ENCODE measurements around the gene RPS6KA4.
A peak's percentile ranks its signal among the peaks of the same experiment; 100 is the strongest.

Gene RPS6KA4

GRCh38 chr11:64373598-64373974, 14.6 kb downstream of the RPS6KA4 start:
- ATAC-seq (ENCODE audit: low read depth): peak; percentile 74
- no peak overlapping the region for H3K4me3 Mint-ChIP-seq
- H3K36me3 Mint-ChIP-seq: peaks cover 14% of the 10 kb centered on the region
- no peaks in the 10 kb centered on the region for H3K9me3 Mint-ChIP-seq
- peaks cover 9% of the 10 kb centered on the region for H3K4me1 Mint-ChIP-seq
- DNase-seq (ENCODE audit: low spot score in 2 of 2): no peak
- no peaks in the 10 kb centered on the region for H3K27me3 Mint-ChIP-seq
- no peak overlapping the region for H3K27ac Mint-ChIP-seq

- no peaks in the 10 kb centered on the region for H3K27me3 Mint-ChIP-seq
- DNase-seq (ENCODE audit: low spot score in 2 of 2): no peak
- H3K27ac Mint-ChIP-seq: no peak overlapping the region
- peaks cover 9% of the 10 kb centered on the region for H3K4me1 Mint-ChIP-seq
- peaks cover 2% of the 10 kb centered on the region for H3K36me3 Mint-ChIP-seq
- no peak overlapping the region for H3K4me3 Mint-ChIP-seq
- no peaks in the 10 kb centered on the region for H3K9me3 Mint-ChIP-seq
- ATAC-seq (ENCODE audit: low read depth): no peak
Observed at GRCh38 chr11:64376071-64376470, 17.1 kb downstream of the RPS6KA4 start.

DNA sequence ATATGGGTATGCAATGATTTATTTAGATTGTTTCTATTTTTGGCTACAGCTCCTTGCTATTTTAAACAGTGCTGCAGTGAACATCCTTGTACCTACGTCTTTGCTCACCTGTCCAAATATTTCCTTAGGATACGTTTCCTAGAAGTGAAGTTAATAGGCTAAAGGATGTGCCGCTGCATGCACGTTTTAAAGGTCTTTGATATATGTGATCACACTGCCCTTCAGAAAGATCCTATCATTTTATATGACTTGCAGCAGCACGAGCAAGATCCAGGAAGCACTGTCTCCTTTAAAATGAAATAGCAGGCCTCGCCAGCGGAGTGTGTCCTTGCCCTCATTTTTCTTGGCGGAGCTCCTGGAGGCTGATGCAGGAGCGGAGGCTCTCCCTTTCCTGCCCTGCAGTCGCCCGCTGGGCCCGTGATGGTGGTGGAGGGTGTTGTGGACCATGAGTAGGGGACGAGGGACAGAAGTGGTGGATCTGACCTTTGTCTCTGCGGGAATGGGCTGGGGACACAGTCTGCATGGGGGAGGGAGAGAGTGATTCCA, 19.4 kb downstream of the RPS6KA4 start:
- Mint-ChIP-seq H3K4me3 (no peak overlapping the region), H3K36me3 (no peaks in the 10 kb centered on the region), H3K9me3 (no peaks in the 10 kb centered on the region), H3K27ac (no peak overlapping the region), H3K4me1 (peaks cover 4% of the 10 kb centered on the region), H3K27me3 (peaks cover 4% of the 10 kb centered on the region)
- ATAC-seq (ENCODE audit: low read depth): no peak
- DNase-seq (ENCODE audit: low spot score in 2 of 2): no peak

GRCh38 chr11:64379160-64379559, 20.2 kb downstream of the RPS6KA4 start:
- no peak for ATAC-seq (ENCODE audit: low read depth)
- Mint-ChIP-seq H3K27ac (no peak overlapping the region), H3K4me1 (no peaks in the 10 kb centered on the region), H3K4me3 (no peak overlapping the region), H3K27me3 (peaks cover 4% of the 10 kb centered on the region), H3K36me3 (no peaks in the 10 kb centered on the region), H3K9me3 (no peaks in the 10 kb centered on the region)
- DNase-seq (ENCODE audit: low spot score in 2 of 2): no peak

- H3K4me1 Mint-ChIP-seq: no peaks in the 10 kb centered on the region
- H3K27ac Mint-ChIP-seq: no peak overlapping the region
- no peaks in the 10 kb centered on the region for H3K36me3 Mint-ChIP-seq
- ATAC-seq (ENCODE audit: low read depth): no peak
- H3K27me3 Mint-ChIP-seq: peaks cover 4% of the 10 kb centered on the region
- no peaks in the 10 kb centered on the region for H3K9me3 Mint-ChIP-seq
- no peak for DNase-seq (ENCODE audit: low spot score in 2 of 2)
- H3K4me3 Mint-ChIP-seq: no peak overlapping the region
Observed at GRCh38 chr11:64379817-64380709, 21.1 kb downstream of the RPS6KA4 start.

GRCh38 chr11:64381350-64381749, 22.4 kb downstream of the RPS6KA4 start:
- DNase-seq (ENCODE audit: low spot score in 2 of 2) (no peak), ATAC-seq (ENCODE audit: low read depth) (no peak)
- Mint-ChIP-seq H3K9me3 (no peaks in the 10 kb centered on the region), H3K4me3 (no peak overlapping the region), H3K36me3 (no peaks in the 10 kb centered on the region), H3K27me3 (peaks cover 4% of the 10 kb centered on the region), H3K4me1 (peaks cover 11% of the 10 kb centered on the region), H3K27ac (no peak overlapping the region)

DNA sequence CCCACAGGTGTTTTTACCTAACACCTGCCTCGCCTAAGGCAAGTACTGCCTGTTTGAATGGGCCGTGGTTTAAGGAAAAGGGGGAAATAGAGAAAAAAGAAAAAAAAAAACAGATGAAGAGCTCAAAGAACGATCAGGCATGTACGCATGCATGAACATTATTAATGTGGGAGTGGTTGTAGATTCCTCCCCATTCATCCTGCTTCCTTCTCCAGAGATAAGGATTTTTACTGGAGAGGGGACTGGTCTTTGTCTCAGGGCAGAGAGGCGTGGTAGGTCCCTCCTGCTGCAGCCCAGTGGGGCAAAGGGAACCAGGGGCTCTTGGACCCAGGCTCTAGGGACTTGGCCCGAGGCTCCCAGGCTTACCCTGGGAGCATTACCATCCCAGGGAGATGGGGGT, 23.1 kb downstream of the RPS6KA4 start:
- no peaks in the 10 kb centered on the region for H3K36me3 Mint-ChIP-seq
- no peak overlapping the region for H3K27ac Mint-ChIP-seq
- H3K9me3 Mint-ChIP-seq: no peaks in the 10 kb centered on the region
- no peak overlapping the region for H3K4me3 Mint-ChIP-seq
- DNase-seq (ENCODE audit: low spot score in 2 of 2) (no peak), ATAC-seq (ENCODE audit: low read depth) (no peak)
- H3K4me1 Mint-ChIP-seq: peaks cover 15% of the 10 kb centered on the region
- peaks cover 4% of the 10 kb centered on the region for H3K27me3 Mint-ChIP-seq

DNA sequence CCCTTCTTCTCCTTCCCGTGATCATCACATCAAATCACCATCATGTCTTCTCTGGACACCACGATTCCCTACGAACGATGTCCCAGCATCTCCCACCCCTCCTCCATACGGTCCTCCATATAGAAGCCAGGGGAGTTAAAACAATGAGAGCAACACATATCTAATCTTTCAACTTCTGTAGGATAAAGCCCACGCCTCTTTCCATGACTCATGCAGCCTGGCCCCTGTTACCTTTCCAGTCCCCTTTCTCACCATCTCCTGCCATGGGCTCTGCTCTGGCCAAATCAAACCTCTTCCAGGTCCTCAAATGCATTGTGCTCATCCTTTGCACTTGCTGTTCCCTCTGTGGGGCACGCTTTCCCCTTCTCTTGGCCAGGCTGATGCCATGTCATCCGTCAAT, 23.6 kb downstream of the RPS6KA4 start:
- Mint-ChIP-seq H3K27me3 (peaks cover 4% of the 10 kb centered on the region), H3K27ac (no peak overlapping the region), H3K36me3 (no peaks in the 10 kb centered on the region), H3K4me1 (peaks cover 15% of the 10 kb centered on the region), H3K4me3 (no peak overlapping the region), H3K9me3 (no peaks in the 10 kb centered on the region)
- no peak for ATAC-seq (ENCODE audit: low read depth)
- DNase-seq (ENCODE audit: low spot score in 2 of 2): no peak

GRCh38 chr11:64383580-64383979, 24.6 kb downstream of the RPS6KA4 start:
- Mint-ChIP-seq H3K36me3 (no peaks in the 10 kb centered on the region), H3K27me3 (peaks cover 4% of the 10 kb centered on the region), H3K27ac (no peak overlapping the region), H3K9me3 (no peaks in the 10 kb centered on the region), H3K4me3 (no peak overlapping the region), H3K4me1 (peaks cover 15% of the 10 kb centered on the region)
- DNase-seq (ENCODE audit: low spot score in 2 of 2) (no peak), ATAC-seq (ENCODE audit: low read depth) (no peak)

DNA sequence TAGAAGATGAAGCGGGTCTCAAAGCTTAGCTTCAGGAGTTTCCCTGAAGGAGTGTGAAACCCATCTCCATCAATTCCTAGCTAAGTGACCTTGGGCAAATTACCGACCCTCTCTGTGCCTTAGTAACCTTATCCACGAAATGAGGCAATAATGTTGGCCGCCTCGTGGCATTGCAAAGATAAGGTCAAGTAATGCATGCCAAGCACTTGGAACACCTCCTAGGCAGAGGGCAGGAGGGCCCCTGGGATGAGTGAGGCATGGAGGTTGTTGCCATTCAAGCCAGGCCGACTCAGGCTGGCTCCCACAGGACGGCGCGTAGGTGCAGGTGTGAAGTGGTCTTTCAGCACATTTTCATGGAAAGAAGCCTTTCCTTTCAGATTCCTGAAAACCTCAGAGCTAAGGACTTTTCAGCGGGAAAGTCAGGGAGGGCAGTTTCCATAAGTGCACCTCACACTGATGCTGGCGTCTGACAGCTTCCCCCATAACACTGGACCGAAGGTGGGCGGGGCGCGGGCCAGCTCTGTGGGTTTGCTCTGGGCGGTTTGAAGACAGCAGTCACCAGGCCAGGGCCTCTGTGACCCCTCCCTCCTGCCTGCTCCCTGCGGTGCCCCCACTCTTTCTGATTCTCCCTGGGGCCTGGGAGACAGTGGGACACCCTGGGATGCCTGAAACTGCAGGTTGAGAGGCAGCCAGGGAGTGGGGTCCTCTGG, 25.2 kb downstream of the RPS6KA4 start:
- Mint-ChIP-seq H3K4me1 (peaks cover 15% of the 10 kb centered on the region), H3K36me3 (no peaks in the 10 kb centered on the region), H3K4me3 (no peak overlapping the region), H3K27me3 (peaks cover 4% of the 10 kb centered on the region), H3K9me3 (no peaks in the 10 kb centered on the region), H3K27ac (no peak overlapping the region)
- ATAC-seq (ENCODE audit: low read depth) (no peak), DNase-seq (ENCODE audit: low spot score in 2 of 2) (no peak)

- Mint-ChIP-seq H3K4me1 (peaks cover 15% of the 10 kb centered on the region), H3K4me3 (no peak overlapping the region), H3K36me3 (peaks cover 4% of the 10 kb centered on the region), H3K27me3 (peaks cover 6% of the 10 kb centered on the region), H3K27ac (no peak overlapping the region), H3K9me3 (peaks cover 3% of the 10 kb centered on the region)
- ATAC-seq (ENCODE audit: low read depth) (peak; percentile 42), DNase-seq (ENCODE audit: low spot score in 2 of 2) (no peak)
Observed at GRCh38 chr11:64384981-64385944, 26.3 kb downstream of the RPS6KA4 start.

- Mint-ChIP-seq H3K27me3 (peaks cover 6% of the 10 kb centered on the region), H3K27ac (no peak overlapping the region), H3K4me3 (no peak overlapping the region), H3K9me3 (peaks cover 3% of the 10 kb centered on the region), H3K36me3 (peaks cover 4% of the 10 kb centered on the region), H3K4me1 (peaks cover 15% of the 10 kb centered on the region)
- no peak for ATAC-seq (ENCODE audit: low read depth)
- DNase-seq (ENCODE audit: low spot score in 2 of 2): no peak
Observed at GRCh38 chr11:64385945-64386704, 27.2 kb downstream of the RPS6KA4 start.

DNA sequence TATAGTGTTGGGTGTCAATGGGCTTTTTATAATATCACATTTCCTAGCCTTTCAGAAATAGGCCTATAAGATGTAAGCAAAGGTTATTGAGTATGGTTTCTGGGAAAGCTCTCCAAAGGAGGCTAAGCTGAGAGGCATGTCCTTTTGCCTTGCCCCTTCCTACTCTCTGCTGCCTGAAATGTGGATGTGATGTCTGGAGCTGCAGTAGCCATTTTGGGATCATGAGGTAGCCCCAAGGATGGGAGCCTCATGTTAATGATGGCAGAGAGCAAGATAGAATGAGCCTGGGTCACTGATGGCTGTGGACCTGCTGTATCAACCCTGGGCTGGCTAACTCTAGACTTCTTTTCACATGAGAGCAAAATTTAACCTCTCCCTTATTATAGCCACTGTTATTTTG, 29.0 kb downstream of the RPS6KA4 start:
- Mint-ChIP-seq H3K27me3 (peaks cover 3% of the 10 kb centered on the region), H3K9me3 (peaks cover 3% of the 10 kb centered on the region), H3K27ac (no peak overlapping the region), H3K4me1 (peaks cover 15% of the 10 kb centered on the region), H3K4me3 (no peak overlapping the region), H3K36me3 (peaks cover 4% of the 10 kb centered on the region)
- no peak for DNase-seq (ENCODE audit: low spot score in 2 of 2)
- no peak for ATAC-seq (ENCODE audit: low read depth)

All from memory B cell (primary cell).